Neural crest cell (in vitro differentiated cells): ENCODE data around the gene AATF. TPM values are rescaled to one million over a fixed set of nuclear protein-coding genes. Genes with fewer than 3 reads are reported as not detected.

ENCODE experiments used
- DNase-seq: peaks from one replicate; pipeline ENCODE4 v3.0.0; 2021; ENCODE audit warnings: low read depth, mixed read lengths, low spot score
- H3K27ac Mint-ChIP-seq: one replicate; pipeline ENCODE4 v1.8.0; 2021; ENCODE audit warnings: mild to moderate bottlenecking, mixed read lengths; ENCODE audit not compliant: unreplicated experiment
- H3K27me3 Mint-ChIP-seq: 2 replicates; pipeline ENCODE4 v1.8.0; 2021; ENCODE audit warnings: low read depth, mild to moderate bottlenecking, mixed read lengths
- H3K36me3 Mint-ChIP-seq: 2 replicates; pipeline ENCODE4 v1.8.0; 2021; ENCODE audit warnings: low read depth, mild to moderate bottlenecking, mixed read lengths
- H3K4me1 Mint-ChIP-seq: 2 replicates; pipeline ENCODE4 v1.8.0; 2021; ENCODE audit warnings: mixed read lengths
- H3K4me3 Mint-ChIP-seq: one replicate; pipeline ENCODE4 v1.8.0; 2021; ENCODE audit warnings: mild to moderate bottlenecking, mixed read lengths
- H3K9me3 Mint-ChIP-seq: 2 replicates; pipeline ENCODE4 v1.8.0; 2021; ENCODE audit warnings: mixed read lengths
- CTCF ChIP-seq: fragments of 200-600 bp; sonication (generic); conservative IDR thresholded peaks from 2 replicates; pipeline ENCODE4 v1.5.0; 2021; ENCODE audit warnings: antibody characterized with exemption, mild to moderate bottlenecking
- total RNA-seq: library from RNA; stranded (reverse); gene quantifications from 2 replicates; pipeline ENCODE4 v1.2.1, GENCODE V29; 2021

AATF gene
- total RNA-seq, 1 donor from 2014 or later = 68.3 TPM

DNA sequence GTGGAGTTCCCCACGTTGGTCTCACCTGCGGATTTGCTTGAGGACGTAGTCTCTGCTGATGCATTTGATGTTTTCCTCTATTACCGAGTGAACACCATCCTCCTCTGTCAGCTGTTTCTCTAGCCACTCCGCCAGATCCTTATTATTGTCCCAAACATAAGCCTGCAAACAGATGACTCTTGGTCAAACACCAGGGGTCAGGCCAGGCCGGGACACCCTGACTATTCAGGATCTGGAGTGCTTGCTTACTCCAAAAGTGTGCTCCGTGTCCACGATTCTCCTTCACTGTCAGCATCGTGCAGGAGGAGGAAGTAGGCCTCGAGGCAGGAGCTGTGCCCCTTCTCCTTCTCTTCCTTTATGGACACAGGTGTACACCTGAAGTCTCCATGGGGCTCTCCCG is 140.2 kb downstream of the AATF start:
- DNase-seq = no peak
- H3K27me3 Mint-ChIP-seq = no peaks in the 10 kb centered on the region
- H3K4me3 Mint-ChIP-seq = peak overlapping the region; percentile 15
- peaks cover 30% of the 10 kb centered on the region for H3K36me3 Mint-ChIP-seq
- peak overlapping the region; percentile 89 for H3K27ac Mint-ChIP-seq
- peaks cover 40% of the 10 kb centered on the region for H3K4me1 Mint-ChIP-seq
- peak; percentile 23 for TF ChIP-seq CTCF
- no peaks in the 10 kb centered on the region for H3K9me3 Mint-ChIP-seq

DNA sequence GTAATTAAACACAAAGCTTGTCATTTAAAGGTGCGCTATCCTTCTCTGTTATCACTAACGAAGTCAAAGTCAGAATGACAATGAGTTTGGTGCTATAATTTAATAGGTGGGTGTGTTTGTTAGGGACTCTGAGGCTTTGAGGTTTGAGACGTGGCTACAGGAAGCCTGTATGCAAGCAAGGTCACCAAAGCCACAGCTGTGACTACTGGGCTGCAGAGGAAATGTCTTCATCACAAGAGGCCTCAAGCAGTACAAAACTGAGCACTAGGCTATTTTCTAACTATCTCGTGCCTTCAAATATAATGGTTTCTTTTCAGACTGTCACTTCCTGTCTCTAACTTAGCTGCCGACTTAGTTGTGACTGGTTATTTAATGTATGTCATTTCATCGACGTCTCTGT is 141.2 kb downstream of the AATF start:
- peak overlapping the region; percentile 25 for H3K4me3 Mint-ChIP-seq
- no peak for TF ChIP-seq CTCF
- DNase-seq = no peak
- no peaks in the 10 kb centered on the region for H3K27me3 Mint-ChIP-seq
- H3K27ac Mint-ChIP-seq = peak overlapping the region; percentile 91
- H3K36me3 Mint-ChIP-seq = peaks cover 35% of the 10 kb centered on the region
- H3K9me3 Mint-ChIP-seq = no peaks in the 10 kb centered on the region
- peaks cover 50% of the 10 kb centered on the region for H3K4me1 Mint-ChIP-seq

- H3K27me3 Mint-ChIP-seq = no peaks in the 10 kb centered on the region
- H3K4me1 Mint-ChIP-seq = peaks cover 54% of the 10 kb centered on the region
- H3K9me3 Mint-ChIP-seq = no peaks in the 10 kb centered on the region
- peak overlapping the region; percentile 25 for H3K4me3 Mint-ChIP-seq
- peak overlapping the region; percentile 7 for H3K27ac Mint-ChIP-seq
- DNase-seq = no peak
- TF ChIP-seq CTCF = no peak
- H3K36me3 Mint-ChIP-seq = peaks cover 34% of the 10 kb centered on the region
These were observed 142.2 kb downstream of the AATF start for GRCh38 chr17:37090941-37091340.

DNA sequence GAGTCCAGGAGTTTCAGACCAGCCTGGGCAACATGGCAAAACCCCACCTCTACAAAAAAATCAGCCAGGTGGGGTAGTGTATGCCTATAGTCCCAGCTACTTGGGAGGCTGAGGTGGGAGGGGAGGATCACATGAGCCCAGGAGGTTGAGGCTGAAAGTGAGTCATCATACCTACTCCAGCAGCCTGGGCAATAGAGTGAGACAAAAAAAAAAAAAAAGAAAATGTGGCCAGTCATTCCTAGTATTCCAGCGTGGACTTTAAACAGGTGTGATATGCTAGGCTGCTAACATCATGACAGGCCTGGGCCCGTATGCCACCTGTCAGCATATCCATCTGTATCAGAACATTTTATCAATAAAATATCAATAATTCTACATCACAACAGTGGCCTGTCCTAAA is 143.3 kb downstream of the AATF start:
- H3K4me3 Mint-ChIP-seq = no peak overlapping the region
- H3K4me1 Mint-ChIP-seq = peaks cover 54% of the 10 kb centered on the region
- H3K36me3 Mint-ChIP-seq = peaks cover 38% of the 10 kb centered on the region
- no peak for TF ChIP-seq CTCF
- no peak for DNase-seq
- H3K27me3 Mint-ChIP-seq = no peaks in the 10 kb centered on the region
- H3K27ac Mint-ChIP-seq = no peak overlapping the region
- H3K9me3 Mint-ChIP-seq = no peaks in the 10 kb centered on the region

DNA sequence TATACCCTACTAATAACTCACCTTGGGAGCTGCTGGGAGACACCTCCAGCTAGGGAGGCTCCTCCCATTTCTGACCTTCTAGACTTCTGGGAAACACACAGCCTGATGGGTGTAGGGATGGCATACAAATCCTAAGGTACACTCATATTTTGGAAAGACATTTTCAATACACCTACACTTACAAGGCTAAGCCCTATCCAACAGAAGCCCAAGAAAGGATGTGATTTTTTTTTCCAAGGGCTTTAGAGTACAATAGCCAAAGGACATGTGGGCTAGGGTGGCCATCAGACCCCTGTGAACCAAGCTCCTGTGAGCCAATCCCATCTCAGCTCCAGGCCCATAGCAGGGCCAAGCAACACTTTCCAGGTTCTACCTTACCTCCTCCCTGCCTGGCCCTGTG is 143.9 kb downstream of the AATF start:
- H3K4me1 Mint-ChIP-seq = peaks cover 54% of the 10 kb centered on the region
- H3K27me3 Mint-ChIP-seq = no peaks in the 10 kb centered on the region
- H3K27ac Mint-ChIP-seq = no peak overlapping the region
- no peak overlapping the region for H3K4me3 Mint-ChIP-seq
- H3K9me3 Mint-ChIP-seq = no peaks in the 10 kb centered on the region
- DNase-seq = no peak
- no peak for TF ChIP-seq CTCF
- peaks cover 33% of the 10 kb centered on the region for H3K36me3 Mint-ChIP-seq

DNA sequence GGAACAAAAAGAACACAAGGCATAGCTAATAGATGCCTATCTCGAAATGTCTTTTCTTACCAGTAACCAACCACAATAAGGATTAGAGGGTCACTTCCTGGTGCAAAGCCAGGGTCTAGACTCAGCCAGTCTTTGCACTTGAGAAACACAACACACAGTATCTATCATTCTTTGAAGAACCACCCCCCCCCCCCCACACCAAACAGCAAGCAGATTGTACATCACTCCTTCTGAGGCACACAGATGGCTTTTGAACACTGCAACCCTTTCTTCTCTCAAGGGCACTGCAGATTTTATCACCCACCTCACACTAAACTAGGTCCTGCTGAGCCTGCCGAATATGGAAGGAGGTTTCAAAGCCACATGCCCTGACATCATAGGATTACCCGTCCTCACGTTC is 145.6 kb downstream of the AATF start:
- no peak for DNase-seq
- Mint-ChIP-seq H3K27ac (peak overlapping the region; percentile 89), H3K27me3 (no peaks in the 10 kb centered on the region), H3K9me3 (no peaks in the 10 kb centered on the region), H3K4me3 (peak overlapping the region; percentile 38), H3K4me1 (peaks cover 43% of the 10 kb centered on the region), H3K36me3 (peaks cover 31% of the 10 kb centered on the region)
- TF ChIP-seq CTCF = no peak
